Ovary (tissue), 3 donors: ENCODE data around the gene TP73.

Experiments used
- POLR2A ChIP-seq: fragments of 450-650 bp; IDR thresholded peaks from one replicate; pipeline ENCODE4 v1.6.1; 2017; ENCODE audit warnings: antibody characterized with exemption, mild to moderate bottlenecking, moderate library complexity
- TF ChIP-seq, protein P1 (sequence below), 3 donors: fragments of 450-650 bp in 2 of 3; fragments of 200-600 bp in 1 of 3; IDR thresholded peaks; one replicate each; pipeline versions ENCODE4 v1.5.1 to v1.8.0; 2016 to 2022; ENCODE audit warnings: antibody characterized with exemption in 3 of 3, mild to moderate bottlenecking in 1 of 3
- donor health status: DM: no; HTN: no; CAD: no.

DNA sequence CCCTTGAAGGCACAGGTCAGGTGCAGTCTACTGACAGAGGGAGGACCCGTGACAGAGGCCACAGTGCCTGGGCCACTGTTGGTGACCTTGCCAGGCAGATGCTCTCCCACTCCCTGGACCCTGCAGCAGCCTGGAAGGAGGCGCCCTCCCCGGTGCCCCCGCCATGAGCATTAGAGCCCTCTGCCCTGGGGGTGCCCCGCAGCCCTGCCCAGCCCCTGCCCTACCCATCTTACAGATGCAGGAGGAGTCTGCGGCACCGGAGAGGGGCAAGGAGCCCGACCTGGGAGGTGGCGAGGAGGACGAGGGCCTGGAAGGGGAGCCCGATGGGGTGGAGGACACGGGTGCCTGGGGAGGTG lies 110.5 kb downstream of the TP73 start:
- TF ChIP-seq, protein P1, sequence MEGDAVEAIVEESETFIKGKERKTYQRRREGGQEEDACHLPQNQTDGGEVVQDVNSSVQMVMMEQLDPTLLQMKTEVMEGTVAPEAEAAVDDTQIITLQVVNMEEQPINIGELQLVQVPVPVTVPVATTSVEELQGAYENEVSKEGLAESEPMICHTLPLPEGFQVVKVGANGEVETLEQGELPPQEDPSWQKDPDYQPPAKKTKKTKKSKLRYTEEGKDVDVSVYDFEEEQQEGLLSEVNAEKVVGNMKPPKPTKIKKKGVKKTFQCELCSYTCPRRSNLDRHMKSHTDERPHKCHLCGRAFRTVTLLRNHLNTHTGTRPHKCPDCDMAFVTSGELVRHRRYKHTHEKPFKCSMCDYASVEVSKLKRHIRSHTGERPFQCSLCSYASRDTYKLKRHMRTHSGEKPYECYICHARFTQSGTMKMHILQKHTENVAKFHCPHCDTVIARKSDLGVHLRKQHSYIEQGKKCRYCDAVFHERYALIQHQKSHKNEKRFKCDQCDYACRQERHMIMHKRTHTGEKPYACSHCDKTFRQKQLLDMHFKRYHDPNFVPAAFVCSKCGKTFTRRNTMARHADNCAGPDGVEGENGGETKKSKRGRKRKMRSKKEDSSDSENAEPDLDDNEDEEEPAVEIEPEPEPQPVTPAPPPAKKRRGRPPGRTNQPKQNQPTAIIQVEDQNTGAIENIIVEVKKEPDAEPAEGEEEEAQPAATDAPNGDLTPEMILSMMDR (IDR thresholded peaks at IDR 0.05), result no peak
- TF ChIP-seq POLR2A, result no peak
